ENCODE data around the gene COCH.

The COCH gene

DNA sequence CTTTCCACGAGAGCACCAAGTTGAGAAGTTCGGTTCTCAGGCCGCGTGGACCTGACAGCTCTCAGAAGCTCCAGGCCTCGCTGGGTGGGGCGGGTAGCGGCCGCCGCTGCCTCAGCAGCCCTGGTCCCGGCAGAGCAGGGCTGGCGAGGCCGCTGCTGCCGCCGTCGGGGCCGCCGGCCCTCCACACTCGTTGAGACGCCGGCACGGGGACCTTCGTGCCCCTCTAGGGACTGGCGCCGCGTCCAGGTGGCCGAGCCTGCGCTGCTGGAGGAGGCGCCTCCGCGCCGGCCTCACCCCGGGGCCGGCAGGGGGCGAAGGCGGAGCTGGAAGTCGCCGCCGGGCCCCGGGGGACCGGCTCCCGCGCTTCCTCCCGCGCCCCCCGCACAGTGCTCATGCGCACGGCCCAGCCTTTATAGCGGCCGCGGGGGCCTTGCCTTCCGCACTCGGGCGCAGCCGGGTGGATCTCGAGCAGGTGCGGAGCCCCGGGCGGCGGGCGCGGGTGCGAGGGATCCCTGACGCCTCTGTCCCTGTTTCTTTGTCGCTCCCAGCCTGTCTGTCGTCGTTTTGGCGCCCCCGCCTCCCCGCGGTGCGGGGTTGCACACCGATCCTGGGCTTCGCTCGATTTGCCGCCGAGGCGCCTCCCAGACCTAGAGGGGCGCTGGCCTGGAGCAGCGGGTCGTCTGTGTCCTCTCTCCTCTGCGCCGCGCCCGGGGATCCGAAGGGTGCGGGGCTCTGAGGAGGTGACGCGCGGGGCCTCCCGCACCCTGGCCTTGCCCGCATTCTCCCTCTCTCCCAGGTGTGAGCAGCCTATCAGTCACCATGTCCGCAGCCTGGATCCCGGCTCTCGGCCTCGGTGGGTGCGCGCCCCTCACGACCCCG is at the start of gene COCH:
Gene COCH, plus strand, starts transcription at position 440 of the 879 bp plus-strand sequence. Its CDS starts 380 bp downstream, at position 820.
- peak; percentile 60 to 64 for ATAC-seq

DNA sequence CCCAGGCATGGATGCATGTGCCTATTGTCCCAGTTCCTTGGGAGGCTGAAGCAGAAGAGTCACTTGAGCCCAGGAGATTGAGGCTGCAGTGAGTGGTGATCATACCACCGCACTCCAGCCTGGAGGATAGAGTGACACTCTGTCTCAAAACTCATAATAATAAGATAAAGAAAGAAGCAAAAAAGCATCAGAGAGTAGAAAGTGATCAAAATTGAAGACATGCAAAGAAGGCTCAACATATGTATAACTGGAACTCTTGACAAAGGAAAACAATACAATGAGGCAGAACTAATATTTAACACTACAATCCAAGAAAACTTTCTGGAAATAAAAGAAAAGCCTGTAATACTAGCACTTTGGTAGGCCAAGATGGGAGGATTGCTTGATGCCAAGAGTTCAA is 48.3 kb upstream of the COCH start:
- no peak for ATAC-seq

GRCh38 chr14:30829853-30830252 is 44.5 kb upstream of the COCH start:
- no peak for ATAC-seq

GRCh38 chr14:30834353-30834752 is 40.0 kb upstream of the COCH start:
- ATAC-seq = no peak

DNA sequence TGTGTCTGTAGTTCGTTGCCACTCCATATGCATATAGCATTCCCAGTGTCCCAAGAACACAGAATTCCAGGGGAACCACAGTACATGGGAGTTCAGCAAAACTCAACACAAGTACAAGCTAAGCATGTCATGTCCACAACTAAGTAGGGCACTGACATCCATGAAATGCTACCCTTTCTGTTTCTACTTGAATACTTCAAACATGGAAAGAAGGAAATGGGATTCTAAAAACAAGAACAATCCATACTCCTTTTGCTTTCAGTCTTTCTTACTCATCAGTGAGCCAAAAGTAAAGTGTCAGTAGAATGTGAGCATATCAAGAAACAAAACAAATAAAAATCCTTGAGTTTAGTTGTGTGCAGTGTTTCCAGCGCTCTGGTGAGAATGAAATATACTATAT is 36.0 kb upstream of the COCH start:
- no peak for ATAC-seq

DNA sequence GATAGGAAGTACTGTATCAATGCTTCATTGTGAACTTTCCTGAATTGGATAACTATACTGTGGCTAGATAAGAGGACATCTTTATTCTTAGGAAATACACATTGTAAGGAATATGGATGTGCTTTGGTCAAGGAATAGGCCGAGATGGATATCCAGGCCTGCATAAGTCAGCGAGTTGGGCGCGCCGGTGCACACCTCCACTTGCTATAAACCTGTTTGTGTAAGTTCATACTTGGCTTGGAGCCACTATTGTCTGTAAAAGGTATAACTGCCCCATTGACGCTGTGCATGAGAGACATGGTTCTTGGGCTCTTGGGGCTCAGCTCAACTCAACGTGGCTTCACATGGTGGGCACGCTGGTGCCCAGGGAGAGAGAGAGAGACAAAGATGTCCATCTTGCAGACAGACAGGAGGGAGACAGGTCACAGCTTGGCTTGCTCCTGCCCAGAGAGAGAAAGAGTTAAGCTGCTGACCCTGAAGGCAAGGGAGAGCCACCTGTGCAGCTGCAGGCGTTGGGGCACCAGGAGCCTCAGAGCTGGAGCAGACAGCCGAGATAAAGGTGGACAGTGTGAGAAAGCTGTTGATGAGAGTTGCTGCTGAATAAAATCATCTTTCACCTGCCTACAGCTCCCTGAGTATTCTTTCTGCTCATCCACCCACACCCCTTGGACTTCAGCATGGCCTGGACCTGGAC is 34.1 kb upstream of the COCH start:
- ATAC-seq = no peak

- no peak for ATAC-seq
These were observed 31.9 kb upstream of the COCH start for GRCh38 chr14:30842431-30842830.

DNA sequence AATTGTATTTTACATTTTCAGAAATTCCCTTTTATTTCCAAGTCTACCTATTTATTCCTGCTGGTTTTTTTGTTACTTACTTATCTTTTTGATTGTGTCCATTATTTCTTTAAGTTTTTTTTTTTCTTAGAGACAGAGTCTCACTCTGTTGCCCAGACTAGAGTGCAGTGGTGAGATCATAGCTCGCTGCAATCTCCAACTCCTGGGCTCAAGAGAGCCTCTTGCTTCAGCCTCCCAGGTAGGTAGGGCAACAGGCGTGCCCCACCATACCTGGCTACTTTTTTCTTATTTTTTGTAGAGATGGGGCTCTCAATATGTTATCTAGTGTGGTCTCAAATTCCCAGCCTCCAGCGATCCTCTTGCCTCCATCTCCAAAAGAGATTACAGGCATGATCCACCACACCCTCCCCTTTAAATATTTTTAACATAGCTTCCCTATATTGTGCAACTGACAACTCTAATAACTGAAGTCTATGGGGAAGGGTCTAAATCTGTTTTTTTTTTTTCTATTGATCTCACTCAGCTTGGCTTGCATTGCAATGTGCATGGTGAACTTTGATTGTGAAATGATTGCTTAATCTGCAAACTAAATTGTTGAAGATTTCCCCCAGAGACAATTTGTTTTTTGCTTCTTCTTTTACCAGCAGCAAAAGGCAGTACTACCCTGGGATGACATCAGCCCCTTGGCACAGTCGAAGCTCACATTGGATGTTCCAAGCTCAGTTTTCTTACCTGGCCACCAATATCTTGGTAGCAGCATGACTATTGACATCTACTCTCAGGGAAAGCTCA is 25.7 kb upstream of the COCH start:
- ATAC-seq = no peak

GRCh38 chr14:30849354-30849753 is 25.0 kb upstream of the COCH start:
- ATAC-seq = no peak

- no peak for ATAC-seq
These were observed 24.4 kb upstream of the COCH start for GRCh38 chr14:30849983-30850382.

- no peak for ATAC-seq
These were observed 20.4 kb upstream of the COCH start for GRCh38 chr14:30853946-30854345.

GRCh38 chr14:30854492-30854891 is 19.9 kb upstream of the COCH start:
- peak; percentile 35 to 52 for ATAC-seq

DNA sequence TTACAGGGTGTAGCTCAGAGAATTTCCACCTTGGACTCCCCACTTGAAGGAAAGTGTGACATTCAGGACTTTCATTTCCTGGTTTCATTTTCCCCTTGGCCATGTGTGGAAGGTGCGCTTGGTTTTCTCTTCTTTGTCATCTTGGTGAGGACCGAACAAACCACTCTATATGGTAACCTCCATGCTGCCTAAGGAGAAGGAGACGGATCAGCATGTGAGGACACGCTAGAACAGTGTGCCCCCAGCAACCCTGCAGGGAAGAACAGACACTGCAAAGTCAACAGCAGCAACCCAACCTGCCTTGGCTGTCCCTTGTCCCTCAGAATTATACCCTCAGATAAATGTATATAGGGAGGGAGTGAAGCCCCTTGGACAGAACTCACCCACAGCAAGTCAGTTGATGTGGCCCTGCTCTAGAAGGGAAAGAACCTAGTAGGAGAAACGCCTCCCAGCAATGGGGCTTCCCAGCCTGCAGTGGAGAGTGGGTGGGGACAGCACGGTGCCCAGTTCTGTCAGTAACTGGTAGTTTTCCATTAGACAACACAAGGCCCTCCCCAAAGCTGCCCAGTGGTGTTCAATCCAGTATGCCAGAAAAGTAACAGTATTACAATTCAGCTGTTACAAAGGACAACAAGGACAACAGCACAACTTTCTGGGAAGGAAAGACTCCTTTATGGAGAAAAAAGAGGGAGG is 18.9 kb upstream of the COCH start:
- ATAC-seq = peak; percentile 32 to 52

DNA sequence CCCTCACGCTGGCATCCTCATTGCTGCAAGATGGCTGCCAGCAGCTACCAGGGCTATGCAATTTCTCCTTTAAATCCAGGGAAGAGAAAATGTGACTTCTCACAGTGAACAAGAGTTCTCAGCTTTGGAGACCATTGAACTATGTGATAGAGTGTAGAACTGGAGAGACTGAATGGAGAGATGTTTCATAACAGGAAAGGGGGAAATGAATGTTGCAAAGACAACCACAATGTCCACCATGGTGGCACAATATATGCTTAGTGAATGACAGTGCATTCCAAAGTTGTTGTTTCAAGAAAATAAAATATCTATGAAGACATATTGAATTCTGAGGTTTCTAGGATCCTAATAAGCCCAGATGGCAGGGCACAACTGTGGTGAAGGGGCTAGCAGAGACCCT is 13.2 kb upstream of the COCH start:
- ATAC-seq = no peak

DNA sequence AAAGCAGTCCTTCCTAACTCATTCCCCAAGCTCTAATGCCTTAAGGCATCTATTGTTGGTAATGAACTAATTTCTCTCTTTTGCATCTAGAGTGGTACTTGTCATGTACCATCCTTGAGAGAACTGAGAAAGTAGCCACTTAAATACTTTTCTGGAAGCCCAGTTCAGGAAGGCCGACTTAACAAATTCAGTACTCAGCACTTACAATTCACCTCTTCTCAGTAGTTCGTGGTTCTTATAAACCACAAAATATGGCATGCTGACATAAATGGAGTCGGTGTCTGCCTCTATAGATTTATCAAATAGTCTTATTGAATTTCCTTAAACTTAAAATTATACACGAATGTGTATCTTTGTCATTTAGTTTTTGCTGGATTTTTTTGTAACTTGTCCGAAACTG is 9.4 kb upstream of the COCH start:
- ATAC-seq = no peak

DNA sequence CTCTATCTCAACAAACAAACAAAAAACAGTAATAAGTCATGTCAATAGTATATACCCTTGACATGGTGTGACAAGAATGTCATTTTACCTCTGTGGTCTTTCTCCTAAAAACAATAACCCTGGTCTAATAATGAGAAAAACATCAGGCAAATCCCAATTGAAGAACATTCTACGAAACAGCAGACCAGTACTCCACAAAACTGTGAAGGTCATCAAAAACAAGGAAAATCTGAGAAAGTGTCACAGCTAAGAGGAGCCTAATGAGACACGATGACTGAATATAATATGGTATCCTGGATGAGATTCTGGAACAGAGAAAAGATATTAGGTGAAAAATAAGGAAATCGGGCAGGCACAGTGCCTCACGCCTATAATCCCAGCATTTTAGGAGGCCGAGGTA is 5.6 kb upstream of the COCH start:
- no peak for ATAC-seq

DNA sequence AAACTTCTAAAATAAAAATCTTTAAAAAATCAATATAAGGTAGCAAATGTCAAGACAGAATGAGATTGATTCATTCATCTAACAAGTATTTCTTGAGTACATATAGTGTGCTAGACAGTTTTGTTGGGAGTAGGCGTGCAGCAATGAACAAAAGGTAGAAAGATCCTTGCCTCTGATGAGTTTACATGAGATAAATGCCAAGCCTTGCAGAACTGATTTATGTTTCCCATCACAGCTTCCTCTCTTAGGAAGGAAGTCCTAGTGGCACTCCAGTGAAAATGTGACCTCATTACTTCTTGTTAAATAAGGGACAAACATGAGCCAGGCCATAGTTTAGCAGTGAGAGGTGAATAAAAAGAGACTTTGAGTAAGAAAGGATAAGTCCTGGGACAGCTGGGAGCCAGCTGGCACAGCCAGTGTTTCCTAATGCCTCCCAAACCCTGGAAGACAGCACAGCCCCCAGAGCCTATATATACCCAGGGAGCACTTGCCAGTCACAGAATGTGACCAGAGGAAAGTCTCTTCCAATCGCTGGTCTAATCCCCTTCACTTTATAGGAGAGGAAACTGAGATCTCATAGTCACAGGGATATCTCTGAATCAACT is 4.7 kb upstream of the COCH start:
- no peak for ATAC-seq

DNA sequence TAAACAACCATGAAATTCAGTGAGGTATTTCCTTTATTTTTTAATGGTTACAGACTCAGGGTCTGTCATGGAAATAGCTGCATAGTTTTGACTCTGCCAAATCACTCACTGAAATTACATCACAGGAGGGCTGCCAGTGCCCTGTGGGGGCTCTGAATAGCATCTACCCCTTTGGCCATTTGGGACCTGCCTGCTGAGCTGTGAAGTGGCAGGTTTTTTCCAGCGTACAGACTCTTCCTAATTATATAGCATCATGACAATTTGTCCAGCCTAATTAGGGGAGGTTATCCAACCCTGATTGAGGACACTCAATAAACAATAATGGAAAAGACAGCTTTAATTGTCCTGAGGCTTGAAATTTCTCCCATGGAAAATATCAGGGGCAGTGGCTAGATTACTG is 1.8 kb upstream of the COCH start:
- ATAC-seq = no peak

GRCh38 chr14:30873308-30874119 is 845 bp upstream of the COCH start:
- ATAC-seq = no peak

GRCh38 chr14:30874999-30875787 is 834 bp downstream of the COCH start:
- peak; percentile 21 to 36 for ATAC-seq

GRCh38 chr14:30875788-30876053 is 1.4 kb downstream of the COCH start:
- ATAC-seq = no peak

All from activated CD4-positive, CD25-positive, alpha-beta regulatory T cell treated with anti-CD3 and anti-CD28 coated beads, Interleukin-2, amount 50 U/mL, for 24 hours (primary cell).